Mononuclear cell (primary cell): ENCODE data around the gene AARS2. TPM values are rescaled to one million over a fixed set of nuclear protein-coding genes. Genes with fewer than 3 reads are reported as not detected.
"Not testable (repeated sequence)": the region's sequence is repeated elsewhere in the genome, so short reads cannot be mapped to it uniquely, and the experiment has no call there.

Experiments used
- H3K27me3 ChIP-seq: 2 replicates; pipeline ENCODE4 v1.6.0; 2011; ENCODE audit warnings: low read length, control low read depth; ENCODE audit not compliant: insufficient read depth
- H3K4me1 ChIP-seq: 2 replicates; pipeline ENCODE4 v1.5.1; 2011; ENCODE audit warnings: mild to moderate bottlenecking, low read length, control low read depth; ENCODE audit not compliant: insufficient read depth
- H3K4me3 ChIP-seq: 2 replicates; pipeline ENCODE4 v1.5.1; 2011; ENCODE audit warnings: mild to moderate bottlenecking, low read length, moderate library complexity
- H3K9me3 ChIP-seq: 2 replicates; pipeline ENCODE4 v1.5.1; 2011; ENCODE audit warnings: low read depth, mild to moderate bottlenecking, control low read depth, low read length
- total RNA-seq: library from RNA; depleted of rRNA; stranded (reverse); fragments of >200 nt; gene quantifications from one replicate; pipeline ENCODE4 v1.2.3, GENCODE V29; 2012

The AARS2 gene
- total RNA-seq, 1 donor: 4.9 TPM

DNA sequence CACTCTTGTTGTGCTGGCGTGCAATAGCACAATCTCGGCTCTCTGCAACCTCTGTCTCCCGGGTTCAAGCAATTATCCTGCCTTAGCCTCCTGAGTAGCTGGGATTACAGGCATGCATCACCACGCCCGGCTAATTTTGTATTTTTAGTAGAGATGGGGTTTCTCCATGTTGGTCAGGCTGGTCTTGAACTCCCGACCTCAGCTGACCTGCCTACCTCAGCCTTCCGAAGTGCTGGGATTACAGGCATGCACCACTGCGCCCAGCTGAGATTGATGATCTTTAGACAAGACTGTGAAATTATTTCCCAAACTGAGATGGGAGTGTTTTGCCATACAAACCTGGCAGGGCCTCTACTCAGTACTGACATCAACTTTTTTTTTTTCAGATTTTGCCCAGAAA is 1.5 kb upstream of the AARS2 start:
- H3K4me1 ChIP-seq: peaks cover 16% of the 10 kb centered on the region
- H3K4me3 ChIP-seq, H3K27me3 ChIP-seq, H3K9me3 ChIP-seq: not testable (repeated sequence)

DNA sequence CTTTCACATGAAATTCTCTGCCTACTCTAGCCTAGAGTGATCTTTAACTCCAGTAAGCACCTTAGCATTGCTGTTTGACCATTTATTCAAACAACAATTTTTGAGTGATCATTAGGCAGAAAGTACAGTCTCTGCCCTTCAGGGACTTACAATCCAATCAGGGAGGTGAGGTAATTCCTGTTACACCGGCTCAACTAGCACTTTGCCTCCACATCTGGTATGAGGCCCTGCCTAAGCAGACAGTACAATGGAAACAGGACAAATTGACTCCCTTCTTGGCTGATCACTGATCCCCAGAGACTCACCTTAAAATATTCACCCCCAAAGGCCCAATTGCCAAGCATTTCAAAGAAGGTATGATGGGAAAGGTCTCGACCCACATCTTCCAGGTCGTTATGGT is 1.4 kb downstream of the AARS2 start:
- Histone ChIP-seq H3K27me3 (no peaks in the 10 kb centered on the region), H3K4me1 (peaks cover 16% of the 10 kb centered on the region), H3K9me3 (no peaks in the 10 kb centered on the region), H3K4me3 (no peak overlapping the region)

DNA sequence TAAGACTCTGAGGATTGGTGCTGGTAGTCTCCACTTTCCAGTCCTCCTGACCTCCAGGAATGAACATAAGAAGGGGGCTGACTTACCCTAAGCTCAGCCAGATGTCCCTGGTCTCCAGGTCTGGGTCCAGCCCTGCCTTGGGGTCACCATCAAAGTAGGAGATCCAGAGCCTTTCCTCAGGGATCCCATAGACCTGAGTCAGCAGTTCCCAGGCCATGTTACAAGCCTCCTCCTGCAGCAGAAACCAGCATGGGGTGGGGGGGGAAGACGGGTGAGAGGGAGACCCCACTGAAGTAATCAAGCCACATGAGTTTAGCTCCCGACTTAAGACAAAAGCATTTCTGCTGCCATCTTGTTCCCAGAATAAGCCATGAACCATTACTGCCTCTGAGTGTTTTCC is 1.8 kb downstream of the AARS2 start:
- H3K4me1 ChIP-seq: peaks cover 16% of the 10 kb centered on the region
- H3K4me3 ChIP-seq: no peak overlapping the region
- H3K27me3 ChIP-seq: no peaks in the 10 kb centered on the region
- no peaks in the 10 kb centered on the region for H3K9me3 ChIP-seq

DNA sequence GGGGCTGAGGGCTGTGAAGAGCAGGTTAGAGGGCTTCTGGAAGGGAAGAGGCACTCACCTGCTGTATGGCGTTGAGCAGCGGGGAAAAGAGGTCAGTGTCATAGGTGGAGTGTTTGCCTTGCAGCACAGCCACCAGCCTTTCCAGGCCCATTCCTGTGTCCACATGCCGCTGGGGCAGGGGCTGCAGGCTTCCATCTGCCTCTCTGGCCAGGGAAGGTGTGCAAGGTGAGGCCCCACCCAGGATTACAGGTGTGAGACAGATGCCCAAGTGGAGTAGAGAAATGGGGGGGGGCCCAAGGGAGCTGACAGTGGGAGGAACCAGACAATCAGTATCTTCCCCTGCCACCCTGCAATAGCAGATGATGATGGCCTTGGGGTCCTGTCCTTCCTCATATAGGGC is 2.9 kb downstream of the AARS2 start:
- Histone ChIP-seq H3K9me3 (no peaks in the 10 kb centered on the region), H3K4me1 (peaks cover 12% of the 10 kb centered on the region), H3K27me3 (no peaks in the 10 kb centered on the region), H3K4me3 (no peak overlapping the region)

DNA sequence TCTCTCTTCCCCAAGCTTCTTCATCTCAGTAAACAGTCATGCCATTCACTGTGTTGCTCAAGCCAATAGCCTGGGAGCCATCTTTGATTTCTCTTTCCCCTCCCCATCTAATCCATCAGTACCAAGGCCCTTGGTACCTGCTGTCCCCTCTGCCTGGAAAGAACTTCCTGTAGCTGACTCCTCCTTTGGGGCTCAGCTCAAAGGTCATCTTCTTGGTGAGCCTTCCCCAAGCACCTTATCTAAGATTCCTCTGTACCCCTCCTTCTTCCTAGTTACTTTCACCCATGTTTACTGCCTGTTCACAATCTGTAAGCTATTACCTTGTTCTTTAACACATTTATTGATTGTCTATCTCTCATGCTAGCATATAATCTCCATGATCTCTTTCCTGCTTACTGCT is 3.5 kb downstream of the AARS2 start:
- Histone ChIP-seq H3K27me3 (no peaks in the 10 kb centered on the region), H3K4me3 (no peak overlapping the region), H3K9me3 (no peaks in the 10 kb centered on the region), H3K4me1 (peaks cover 12% of the 10 kb centered on the region)

DNA sequence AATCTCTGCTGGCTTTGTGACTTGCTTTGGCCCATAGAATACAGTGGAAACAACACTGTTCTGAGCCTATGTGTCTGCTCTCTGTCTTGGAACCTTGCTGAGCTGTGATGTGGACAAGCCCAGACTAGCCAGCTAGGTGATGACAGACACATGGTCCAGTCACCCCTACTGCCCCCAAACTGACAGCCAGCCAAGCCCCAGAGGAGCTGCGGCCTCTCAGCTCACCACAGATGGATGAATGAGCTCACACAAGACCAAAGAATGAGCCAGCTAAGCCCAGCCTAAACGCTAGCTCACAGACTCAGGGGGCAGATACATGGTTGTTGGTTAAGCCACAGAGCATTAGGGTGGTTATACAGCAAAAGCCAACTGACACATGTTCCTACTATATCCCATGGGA is 4.1 kb downstream of the AARS2 start:
- H3K27me3 ChIP-seq: no peaks in the 10 kb centered on the region
- H3K4me3 ChIP-seq: no peak overlapping the region
- H3K9me3 ChIP-seq: no peaks in the 10 kb centered on the region
- H3K4me1 ChIP-seq: peaks cover 12% of the 10 kb centered on the region

DNA sequence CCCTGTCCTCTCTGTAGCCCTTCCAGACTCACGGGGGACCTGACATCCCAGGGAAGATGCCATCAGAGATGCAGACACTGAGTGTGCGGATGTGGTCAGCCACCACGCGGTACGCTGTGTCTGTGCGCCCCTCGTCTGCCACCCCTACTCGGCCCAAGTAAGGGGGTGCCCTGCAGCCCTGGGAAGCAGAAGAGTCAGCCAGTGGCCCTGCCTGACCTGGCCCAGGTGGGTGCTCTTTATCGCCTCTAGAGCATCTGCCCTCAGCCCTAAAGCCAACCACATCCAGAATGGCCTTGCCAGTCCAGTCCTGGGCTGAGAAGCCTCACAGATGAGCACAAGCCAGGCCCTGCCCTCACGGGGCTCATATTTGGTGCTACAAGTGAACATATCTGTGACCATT is 5.9 kb downstream of the AARS2 start:
- peaks cover 6% of the 10 kb centered on the region for H3K4me1 ChIP-seq

DNA sequence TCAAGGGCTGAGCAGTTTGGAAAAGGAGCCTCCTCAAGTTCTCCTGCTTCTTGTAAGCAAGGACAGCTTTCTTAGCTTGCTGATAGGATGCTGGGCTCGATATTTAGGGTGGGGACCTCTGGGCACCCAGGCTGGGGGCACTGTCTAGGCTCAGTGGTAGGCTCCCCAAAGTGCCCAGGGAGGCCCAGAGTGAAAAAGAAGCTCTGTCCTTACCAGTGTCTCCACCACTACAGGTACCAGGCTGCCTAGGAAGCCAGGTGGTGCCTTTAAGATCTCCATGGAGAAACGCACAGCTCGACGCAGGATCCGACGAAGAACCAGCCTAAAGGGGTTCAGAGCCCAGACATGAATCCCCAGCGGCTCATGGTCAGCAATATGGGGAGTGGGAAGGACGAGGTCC is 6.4 kb downstream of the AARS2 start:
- Histone ChIP-seq H3K4me3 (no peak overlapping the region), H3K27me3 (no peaks in the 10 kb centered on the region), H3K4me1 (peaks cover under 1% of the 10 kb centered on the region), H3K9me3 (no peaks in the 10 kb centered on the region)

More for the DNA sequence above, 5.9 kb downstream of the AARS2 start:
- no peaks in the 10 kb centered on the region for H3K9me3 ChIP-seq
- no peak overlapping the region for H3K4me3 ChIP-seq
- no peaks in the 10 kb centered on the region for H3K27me3 ChIP-seq

DNA sequence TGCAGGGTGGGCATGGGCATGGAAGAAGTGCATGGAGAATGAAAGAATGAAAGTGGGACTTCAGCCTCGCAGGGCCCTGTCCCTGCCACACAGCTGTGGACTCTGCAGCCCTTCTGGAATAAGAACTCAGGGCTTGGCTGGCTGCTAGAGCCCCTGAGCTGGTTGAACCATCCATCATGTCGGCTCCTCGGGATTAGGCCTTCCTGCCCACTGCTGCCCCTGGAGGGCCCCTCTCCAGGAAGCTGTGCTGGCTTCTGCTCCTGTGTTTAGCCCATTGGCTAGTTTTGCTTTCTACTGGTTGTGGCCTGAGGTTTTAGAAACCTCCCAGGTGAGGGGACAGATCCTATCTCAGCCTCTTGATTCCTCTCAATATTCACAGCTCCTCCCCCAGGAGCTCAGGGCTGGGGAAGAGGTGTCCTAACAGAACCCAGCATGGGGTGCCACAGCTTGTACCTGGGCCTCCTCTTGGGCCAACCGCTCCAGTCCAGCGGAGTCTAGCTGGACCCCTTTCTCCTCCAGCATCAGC is 7.9 kb downstream of the AARS2 start:
- no peak overlapping the region for H3K4me3 ChIP-seq
- H3K27me3 ChIP-seq: no peaks in the 10 kb centered on the region
- no peaks in the 10 kb centered on the region for H3K9me3 ChIP-seq
- H3K4me1 ChIP-seq: no peaks in the 10 kb centered on the region

DNA sequence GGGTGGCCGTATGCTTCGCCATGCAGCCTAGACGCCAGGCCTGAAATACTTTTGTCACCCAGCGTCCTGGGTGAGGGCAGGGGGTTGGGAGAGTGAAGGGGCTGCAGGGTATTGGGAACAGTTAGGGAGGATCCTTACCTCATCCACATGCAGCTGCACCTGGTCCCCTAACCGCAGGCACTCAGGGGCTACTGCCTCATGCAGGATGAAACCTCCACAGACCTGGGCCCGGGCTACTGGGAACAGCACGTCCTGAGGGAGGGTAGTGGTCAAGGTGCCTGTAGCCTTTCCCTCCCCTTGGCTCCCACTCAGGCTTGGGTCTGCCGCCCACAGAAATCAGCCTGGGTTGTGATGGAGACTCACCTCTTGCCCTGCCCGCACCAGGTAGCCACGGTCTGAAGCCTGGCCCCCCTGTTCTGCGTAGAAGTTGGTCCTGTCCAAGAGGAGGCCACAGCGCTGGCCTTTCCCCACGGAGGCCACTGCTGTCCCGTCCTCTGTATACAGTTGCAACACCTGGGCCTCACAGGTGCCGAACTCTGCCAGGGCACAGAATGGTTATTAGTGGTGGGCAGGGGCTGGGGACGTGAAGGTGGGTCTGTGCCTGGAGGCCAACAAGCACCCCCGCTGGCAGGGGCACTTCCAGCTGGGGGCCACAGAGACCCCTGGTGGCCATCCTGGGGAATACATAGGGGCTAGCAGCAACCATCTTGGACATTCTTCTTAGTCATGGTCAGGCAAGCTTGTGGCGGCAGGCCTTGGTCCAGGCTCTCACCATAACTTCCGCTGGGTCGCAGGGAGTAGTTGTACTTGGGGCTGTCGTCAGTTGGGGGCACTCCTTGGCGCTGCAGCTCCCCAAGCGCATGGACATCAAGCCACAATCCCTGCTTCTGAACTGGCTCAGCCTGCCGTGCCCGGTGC is 8.6 kb downstream of the AARS2 start:
- H3K4me1 ChIP-seq: no peaks in the 10 kb centered on the region
- no peaks in the 10 kb centered on the region for H3K27me3 ChIP-seq
- H3K4me3 ChIP-seq: no peak overlapping the region
- no peaks in the 10 kb centered on the region for H3K9me3 ChIP-seq

DNA sequence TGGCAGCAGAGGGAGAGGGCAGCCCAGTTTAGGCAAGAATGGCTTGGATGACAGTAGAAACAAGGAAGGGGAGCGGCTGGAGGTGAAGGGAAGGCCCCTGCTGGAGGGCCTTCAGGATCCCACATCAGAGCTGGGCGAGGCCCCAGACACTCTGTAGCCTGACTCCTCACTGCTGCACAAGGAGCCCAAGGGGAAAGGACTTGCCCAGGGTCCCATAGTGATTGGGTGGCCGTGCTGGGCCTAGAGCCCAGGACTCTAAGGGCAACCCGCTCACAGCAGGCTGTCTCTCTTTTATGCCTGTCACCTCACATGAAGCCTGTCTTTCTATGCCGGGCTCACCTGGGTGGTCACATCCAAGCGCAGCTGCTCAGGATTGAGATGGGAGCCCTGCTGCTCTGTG is 9.3 kb downstream of the AARS2 start:
- no peaks in the 10 kb centered on the region for H3K9me3 ChIP-seq
- no peak overlapping the region for H3K4me3 ChIP-seq
- no peaks in the 10 kb centered on the region for H3K27me3 ChIP-seq
- H3K4me1 ChIP-seq: no peaks in the 10 kb centered on the region

DNA sequence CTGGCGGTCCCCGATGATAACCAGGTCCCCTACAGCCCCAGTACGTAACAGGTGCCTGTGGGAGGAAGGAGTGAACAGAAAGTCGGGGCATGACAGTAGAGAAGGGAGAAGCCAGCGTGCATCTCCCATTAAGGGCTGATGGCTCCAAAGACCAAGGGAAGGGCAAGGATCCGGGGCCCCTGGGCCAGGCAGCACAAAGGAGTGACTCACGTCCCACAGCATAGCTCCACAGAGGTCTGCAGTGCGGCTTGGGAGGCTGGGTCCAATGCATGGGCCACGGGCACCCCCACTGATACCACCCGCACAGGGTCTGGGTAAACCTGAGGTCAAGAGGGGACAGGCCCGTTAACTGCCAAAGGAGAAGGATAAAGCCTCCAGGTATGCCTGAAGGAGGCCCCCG is 10.3 kb downstream of the AARS2 start:
- peaks cover 6% of the 10 kb centered on the region for H3K27me3 ChIP-seq
- H3K4me1 ChIP-seq: peaks cover 3% of the 10 kb centered on the region
- H3K4me3 ChIP-seq: no peak overlapping the region

DNA sequence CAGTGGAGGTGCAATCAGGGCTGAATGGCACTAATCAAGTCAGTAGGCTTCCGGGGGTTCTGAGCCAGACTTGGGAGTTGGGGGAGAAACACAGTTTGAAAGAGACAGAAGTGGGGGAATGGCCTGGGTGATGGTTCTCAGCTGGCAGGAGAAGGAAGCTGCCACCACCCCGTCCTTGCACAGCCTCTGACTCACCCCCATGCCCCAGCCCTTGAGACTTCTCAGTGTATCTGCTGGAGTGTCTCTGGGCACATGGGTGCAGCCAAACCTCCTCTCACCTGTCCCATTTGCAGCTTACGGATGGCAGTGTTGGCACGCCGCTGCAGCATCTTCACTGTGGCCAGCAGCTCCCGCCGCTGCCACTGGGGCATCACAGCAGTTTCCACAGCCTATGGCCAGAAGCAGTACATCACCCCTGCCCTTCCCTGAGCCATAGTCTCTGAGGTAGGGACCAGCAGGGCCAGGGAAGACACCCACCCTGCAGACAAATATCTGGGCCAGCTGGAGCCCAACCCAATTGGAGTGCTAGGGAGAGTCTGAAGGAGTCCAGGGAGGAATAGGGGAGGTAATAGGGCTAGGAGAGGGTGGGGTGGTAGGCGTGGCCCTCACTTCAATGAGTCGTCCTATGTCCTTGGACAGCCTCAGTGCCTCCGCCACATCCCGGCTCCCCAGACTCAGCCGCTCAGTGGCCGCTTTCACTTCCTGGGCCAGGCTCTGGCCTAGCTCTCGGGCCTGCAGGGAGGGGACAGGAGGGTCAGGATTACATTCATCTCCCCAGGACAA is 11.2 kb downstream of the AARS2 start:
- Histone ChIP-seq H3K9me3 (no peaks in the 10 kb centered on the region), H3K27me3 (peaks cover 15% of the 10 kb centered on the region), H3K4me3 (no peak overlapping the region), H3K4me1 (peaks cover 12% of the 10 kb centered on the region)

More for the DNA sequence above, 10.3 kb downstream of the AARS2 start:
- H3K9me3 ChIP-seq: no peaks in the 10 kb centered on the region

DNA sequence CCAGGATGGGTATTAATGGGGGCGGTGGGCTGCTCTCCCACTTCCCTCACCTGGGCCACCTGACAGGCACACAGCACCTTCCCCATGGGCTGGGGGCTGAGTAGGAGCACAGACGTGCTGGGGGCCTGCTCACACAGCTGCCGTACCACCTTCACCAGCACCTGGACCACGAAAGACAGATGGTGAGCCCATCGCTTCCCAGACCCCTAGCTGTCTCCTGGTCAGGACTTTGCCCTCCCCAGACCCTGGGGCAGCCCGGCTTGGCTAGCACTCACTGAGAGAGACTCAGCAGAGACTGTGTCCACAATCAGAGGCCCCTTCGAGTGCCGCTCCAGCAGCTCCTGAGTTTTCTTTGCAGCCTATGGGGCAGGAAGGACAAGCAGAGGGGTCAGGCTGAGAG is 12.0 kb downstream of the AARS2 start:
- Histone ChIP-seq H3K9me3 (no peaks in the 10 kb centered on the region), H3K4me1 (peaks cover 16% of the 10 kb centered on the region), H3K4me3 (no peak overlapping the region), H3K27me3 (peaks cover 23% of the 10 kb centered on the region)

DNA sequence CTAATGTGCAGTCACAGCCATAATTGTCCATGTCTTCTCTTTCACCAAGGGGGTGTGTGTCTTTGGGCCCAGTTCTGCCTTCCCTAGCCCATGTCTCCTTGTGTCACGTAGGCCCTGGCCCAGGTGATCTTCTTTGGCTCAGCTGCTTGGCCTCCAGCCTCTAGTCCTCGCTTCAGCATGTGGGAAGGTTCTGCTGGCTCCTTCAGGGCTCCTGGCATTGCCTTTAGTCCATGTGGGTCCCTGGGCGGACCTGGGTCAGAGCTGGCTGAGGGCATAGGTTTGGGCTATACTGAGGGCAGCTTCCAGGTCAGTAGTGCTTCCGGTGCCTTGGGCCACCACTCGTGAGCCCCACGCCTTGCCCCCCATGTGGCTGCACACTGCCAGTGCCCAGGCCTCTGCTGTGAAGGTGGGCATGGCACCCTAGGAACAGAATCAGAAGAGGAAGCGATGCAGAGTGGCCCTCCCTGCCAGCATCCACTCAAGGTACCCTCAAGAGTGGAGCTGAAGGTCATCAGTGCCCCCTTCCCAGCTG is 12.8 kb downstream of the AARS2 start:
- Histone ChIP-seq H3K4me1 (peaks cover 16% of the 10 kb centered on the region), H3K4me3 (no peak overlapping the region), H3K27me3 (peaks cover 31% of the 10 kb centered on the region), H3K9me3 (no peaks in the 10 kb centered on the region)
